NCI-H526 treated with DMSO at 0.1 percent for 48 hours (cell line): Measurements from ENCODE around the gene NKX1-1.

Experiments
- DNase-seq: peaks from one replicate; lab custom pipeline; 2025; lab: John Stamatoyannopoulos, UW

Gene NKX1-1

GRCh38 chr4:1416948-1417260 is 10.7 kb upstream of the NKX1-1 start:
- no peak for DNase-seq

GRCh38 chr4:1416051-1416947 is 10.1 kb upstream of the NKX1-1 start:
- no peak for DNase-seq

DNA sequence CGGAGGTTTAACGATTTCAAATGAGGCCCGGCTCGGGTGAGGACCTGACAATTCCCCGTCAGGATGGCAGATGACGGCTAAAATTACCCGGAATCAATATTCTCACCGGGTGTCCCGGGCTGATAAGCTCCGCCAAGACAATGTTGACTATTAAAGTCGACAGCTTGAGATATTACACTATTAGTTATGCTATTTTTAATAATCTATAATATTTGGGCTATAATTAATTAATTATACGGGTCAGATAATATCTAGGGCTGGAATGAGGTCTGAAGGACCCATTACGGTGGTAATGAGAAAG is 9.4 kb upstream of the NKX1-1 start:
- no peak for DNase-seq

GRCh38 chr4:1414831-1415680 is 8.8 kb upstream of the NKX1-1 start:
- no peak for DNase-seq

- DNase-seq: no peak
Observed at GRCh38 chr4:1413687-1414479, 7.6 kb upstream of the NKX1-1 start.

GRCh38 chr4:1413204-1413663 is 7.0 kb upstream of the NKX1-1 start:
- no peak for DNase-seq

GRCh38 chr4:1412376-1413203 is 6.3 kb upstream of the NKX1-1 start:
- no peak for DNase-seq

- DNase-seq: no peak
Observed at GRCh38 chr4:1411436-1412375, 5.5 kb upstream of the NKX1-1 start.

DNA sequence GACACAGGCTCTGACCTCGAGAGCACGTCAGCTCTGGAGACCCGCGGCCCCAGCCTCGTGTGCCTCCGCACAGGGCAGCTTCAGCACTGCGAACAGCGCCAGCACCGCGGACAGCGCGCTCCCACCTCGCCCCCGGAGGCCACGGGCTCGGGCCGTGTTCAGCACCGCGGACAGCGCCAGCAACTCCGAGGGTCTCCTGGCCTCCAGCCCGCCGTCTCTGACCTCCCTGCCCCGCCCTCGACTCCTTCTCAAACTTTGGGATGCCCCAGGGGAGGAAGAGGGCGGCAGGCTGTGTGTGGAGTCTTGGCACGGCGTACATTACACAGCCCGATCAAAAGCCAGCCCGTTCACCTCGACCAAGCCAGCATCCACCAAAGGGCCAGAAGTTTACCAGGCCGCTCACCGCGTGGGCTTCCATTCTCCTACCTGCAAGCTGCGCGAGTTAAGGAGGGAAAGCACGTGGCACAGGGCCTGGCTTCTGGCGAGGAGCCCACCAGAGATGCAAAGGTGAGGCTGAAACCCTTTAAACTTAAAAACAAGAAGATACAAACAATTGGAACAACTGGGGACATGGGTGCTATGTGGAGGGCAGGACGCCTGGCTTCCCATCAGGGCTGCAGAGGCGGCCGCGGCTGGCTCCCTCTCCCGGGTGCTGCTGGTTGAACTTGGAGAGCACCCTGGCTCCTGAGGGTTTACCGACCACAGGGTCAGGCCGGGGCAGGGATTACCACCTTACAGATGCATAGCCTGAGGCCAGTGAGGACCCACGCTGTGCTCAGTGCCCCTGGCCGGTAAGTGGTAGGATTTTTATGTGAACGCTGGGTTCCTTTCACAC is 4.5 kb upstream of the NKX1-1 start:
- DNase-seq: no peak

GRCh38 chr4:1409491-1410425 is 3.5 kb upstream of the NKX1-1 start:
- DNase-seq: no peak

DNA sequence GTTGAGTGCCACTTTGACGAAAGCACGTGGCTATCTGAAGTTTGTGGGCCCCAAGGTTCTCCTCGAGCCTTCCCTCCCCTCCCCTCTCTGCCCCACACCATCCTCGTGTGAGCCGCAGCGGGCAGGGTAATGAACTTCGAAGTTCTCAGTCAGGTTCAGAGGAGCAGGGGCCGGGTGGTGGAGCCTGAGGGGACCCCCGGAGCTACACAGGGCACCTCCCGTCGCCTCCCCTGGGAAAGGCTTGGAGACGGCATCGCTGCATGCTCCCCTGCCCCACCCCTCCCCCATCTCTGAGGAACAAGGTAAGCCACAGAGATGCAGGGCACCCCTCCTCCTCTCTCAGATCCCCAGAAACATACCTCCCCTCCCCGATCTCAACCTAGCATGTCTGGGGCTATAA is 2.8 kb upstream of the NKX1-1 start:
- DNase-seq: no peak

DNA sequence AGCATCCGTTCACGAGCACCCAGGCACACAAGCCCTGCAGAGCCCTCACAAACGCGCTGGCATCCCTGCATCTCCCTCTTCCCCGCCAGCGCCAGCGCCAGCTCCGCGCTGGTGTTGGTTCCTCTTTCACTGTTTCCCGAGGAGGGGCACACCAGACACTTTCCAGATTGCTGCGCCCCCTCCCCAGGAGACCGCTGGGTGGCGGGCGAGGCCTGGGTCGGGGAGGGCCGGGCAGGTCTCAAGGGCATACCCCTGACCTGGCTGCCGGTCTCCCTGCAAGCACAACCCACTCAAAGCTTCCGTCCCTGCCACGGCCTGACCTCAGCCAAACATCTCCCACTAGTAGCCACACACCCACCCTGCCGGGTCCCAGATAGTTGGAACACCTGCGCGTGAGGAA is 2.2 kb upstream of the NKX1-1 start:
- DNase-seq: no peak

GRCh38 chr4:1407657-1408333 is 1.6 kb upstream of the NKX1-1 start:
- DNase-seq: no peak

DNA sequence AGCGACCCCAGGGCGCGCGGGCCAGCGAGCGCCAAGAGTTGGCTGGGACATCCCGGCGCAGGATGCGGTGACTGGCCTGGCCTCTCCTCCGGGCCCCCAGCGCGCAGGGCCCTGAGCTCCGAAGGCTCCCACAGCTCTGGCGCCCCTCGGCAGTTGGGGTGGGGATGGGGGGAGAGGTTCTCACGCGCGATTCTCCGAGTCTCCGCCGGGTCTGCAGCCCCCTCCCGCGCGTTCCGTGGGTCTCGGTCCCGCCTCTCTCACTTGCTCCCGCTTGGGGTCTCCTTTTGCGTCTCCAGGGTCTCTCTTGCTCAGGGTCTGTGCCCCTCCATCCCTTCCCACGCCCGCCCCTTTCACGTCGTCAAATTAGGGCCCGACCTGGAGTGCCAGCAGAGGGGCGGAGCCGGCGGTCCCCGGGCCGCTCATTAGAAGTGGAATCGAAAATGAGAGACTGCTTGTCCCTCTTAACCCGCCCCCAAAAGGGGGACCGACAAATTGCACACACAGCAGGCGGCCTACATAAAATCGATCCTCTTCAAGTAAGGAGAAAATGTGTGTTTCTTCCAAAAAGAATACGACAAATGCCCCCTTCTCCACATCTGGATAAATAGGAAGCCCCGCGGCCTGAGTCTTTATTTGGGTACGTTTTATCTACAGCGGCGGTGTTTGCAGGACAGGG is 877 bp upstream of the NKX1-1 start:
- DNase-seq: no peak

DNA sequence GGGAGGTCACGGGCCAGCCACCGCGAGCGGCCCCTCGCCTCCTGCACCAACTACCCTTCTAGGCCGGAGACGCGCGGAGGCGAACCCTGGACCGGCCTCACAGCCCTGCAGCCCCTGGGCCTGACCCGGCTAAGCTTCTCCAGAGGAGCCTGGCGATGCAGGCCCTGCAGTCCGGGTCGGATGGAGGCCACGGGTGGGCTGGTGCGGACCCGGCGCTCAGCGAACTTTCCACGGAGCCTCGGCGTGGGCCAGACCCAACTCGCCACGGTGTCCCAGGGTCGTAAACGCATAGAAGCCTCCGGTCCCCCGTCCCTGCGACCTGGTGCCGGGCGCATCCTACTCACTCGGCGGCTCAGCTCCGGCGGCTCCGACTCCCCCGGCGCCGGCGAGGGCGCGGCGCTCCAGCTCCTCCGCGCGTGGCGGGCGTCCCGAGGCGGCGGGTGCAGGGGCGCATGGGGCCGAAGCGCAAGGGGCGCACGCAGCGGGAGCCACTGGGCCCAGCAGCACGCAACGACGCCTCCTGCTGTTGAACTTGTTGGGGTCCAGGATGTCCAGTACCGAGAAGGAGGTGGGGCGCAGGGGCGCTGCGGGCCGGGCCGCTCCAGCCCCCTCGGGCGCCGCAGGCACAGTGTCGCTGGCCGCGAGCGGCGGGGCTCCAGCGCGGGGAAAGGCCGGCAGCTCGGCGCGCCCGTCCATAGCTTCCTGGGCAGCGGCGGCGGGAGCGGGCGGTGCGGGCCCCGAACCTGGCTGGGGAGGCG is 427 bp downstream of the NKX1-1 start:
- DNase-seq: no peak

DNA sequence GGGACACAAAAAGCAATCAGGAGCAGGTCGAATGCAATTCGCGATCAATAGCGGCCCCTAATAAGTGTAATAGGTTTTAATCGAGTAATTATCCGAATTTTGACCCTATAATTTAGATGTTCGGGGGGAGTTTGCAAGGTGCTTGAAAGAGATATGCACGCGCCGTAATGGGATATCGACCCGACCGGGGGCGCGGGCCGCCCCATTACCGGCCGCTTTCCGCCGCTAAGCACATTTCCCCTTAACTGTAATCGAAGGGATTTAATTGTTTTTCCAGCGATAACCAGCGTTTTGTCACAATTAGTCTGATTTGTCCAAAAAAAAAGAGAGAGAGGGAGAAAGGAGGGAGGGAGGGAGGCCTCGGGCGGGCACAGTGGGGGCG is 997 bp downstream of the NKX1-1 start:
- no peak for DNase-seq
